Astrocyte of the spinal cord (primary cell): ENCODE measurements around the gene WDR76.

Source experiments
- DNase-seq: peaks from one replicate; pipeline ENCODE4 v3.0.0; 2011; ENCODE audit warnings: low read depth, low spot score
- H3K4me3 ChIP-seq: 2 replicates; pipeline ENCODE4 v1.5.1; 2011; ENCODE audit warnings: low read depth, mild to moderate bottlenecking, low read length, moderate library complexity
- CTCF ChIP-seq: IDR thresholded peaks from 2 replicates; pipeline ENCODE4 v1.5.1; 2012; ENCODE audit warnings: low read depth, mild to moderate bottlenecking, low read length, inconsistent platforms
- in situ Hi-C: cut with HindIII; loops from 2 replicates; pipeline ENCODE4 v1.10.0; 2017; ENCODE audit warnings: low sequenced_read_pairs

The WDR76 gene

GRCh38 chr15:43826508-43827341 lies at the start of gene WDR76:
WDR76 (plus strand) TSS chr15:43827002; CDS start chr15:43827033, 31 bp downstream.
- in situ Hi-C loops, result no loop called here
- peak within 1 kb of the TSS; percentile 58 for H3K4me3 ChIP-seq
- no peak for TF ChIP-seq CTCF
- DNase-seq, result peak; percentile 87

- H3K4me3 ChIP-seq, result peak overlapping the region; percentile 69
- no peak for DNase-seq
- TF ChIP-seq CTCF, result peak; percentile 83
- in situ Hi-C loops, result no loop called here
Observed at GRCh38 chr15:43777267-43777914, 49.4 kb upstream of the WDR76 start.

GRCh38 chr15:43779016-43779415 lies 47.8 kb upstream of the WDR76 start:
- no peak overlapping the region for H3K4me3 ChIP-seq
- DNase-seq, result no peak
- in situ Hi-C loops, result no loop called here
- no peak for TF ChIP-seq CTCF

GRCh38 chr15:43789409-43789808 lies 37.4 kb upstream of the WDR76 start:
- no peak for TF ChIP-seq CTCF
- no peak overlapping the region for H3K4me3 ChIP-seq
- in situ Hi-C loops, result no loop called here
- no peak for DNase-seq

- DNase-seq, result peak; percentile 100
- in situ Hi-C loops, result no loop called here
- H3K4me3 ChIP-seq, result peak within 1 kb of the TSS; percentile 81
- TF ChIP-seq CTCF, result no peak
Observed at GRCh38 chr15:43791993-43792760, 34.6 kb upstream of the WDR76 start, which contains the start of gene SERF2. SERF2 (plus strand) TSS chr15:43792320; CDS start chr15:43792377, 57 bp downstream.

- DNase-seq, result no peak
- no peak for TF ChIP-seq CTCF
- in situ Hi-C loops, result no loop called here
- H3K4me3 ChIP-seq, result peak overlapping the region; percentile 81
Observed at GRCh38 chr15:43792761-43793476, 33.9 kb upstream of the WDR76 start.
